GM18868 (cell line): ENCODE data around the gene AVP.
"Not testable (repeated sequence)": the region's sequence is repeated elsewhere in the genome, so short reads cannot be mapped to it uniquely, and the experiment has no call there.

ENCODE experiments used
- ATAC-seq: cut with Tn5 transposase; IDR thresholded peaks from one replicate; pipeline ENCODE4 v1.9.1; 2021; ENCODE audit warnings: mild to moderate bottlenecking, moderate library complexity; ENCODE audit not compliant: unreplicated experiment

The AVP gene

DNA sequence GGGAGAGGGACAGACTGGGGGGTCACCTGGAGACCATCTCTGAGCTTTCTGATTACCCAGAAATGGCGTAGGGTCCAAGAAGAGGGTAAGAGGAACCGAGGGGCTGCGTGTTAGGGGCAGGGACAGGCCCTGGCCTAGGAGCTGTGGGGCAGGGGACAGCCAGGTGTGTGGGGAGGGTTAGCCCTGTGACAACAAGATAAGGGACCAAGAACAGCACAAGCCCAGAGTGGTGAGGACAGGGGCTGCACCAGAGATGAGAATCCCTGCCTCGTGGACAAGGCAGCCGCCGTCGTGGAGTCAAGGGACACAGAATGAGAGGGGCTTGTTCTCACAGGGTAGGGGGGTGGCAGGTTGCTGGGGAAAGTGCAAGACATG is 449 bp upstream of the AVP start:
- ATAC-seq = no peak

DNA sequence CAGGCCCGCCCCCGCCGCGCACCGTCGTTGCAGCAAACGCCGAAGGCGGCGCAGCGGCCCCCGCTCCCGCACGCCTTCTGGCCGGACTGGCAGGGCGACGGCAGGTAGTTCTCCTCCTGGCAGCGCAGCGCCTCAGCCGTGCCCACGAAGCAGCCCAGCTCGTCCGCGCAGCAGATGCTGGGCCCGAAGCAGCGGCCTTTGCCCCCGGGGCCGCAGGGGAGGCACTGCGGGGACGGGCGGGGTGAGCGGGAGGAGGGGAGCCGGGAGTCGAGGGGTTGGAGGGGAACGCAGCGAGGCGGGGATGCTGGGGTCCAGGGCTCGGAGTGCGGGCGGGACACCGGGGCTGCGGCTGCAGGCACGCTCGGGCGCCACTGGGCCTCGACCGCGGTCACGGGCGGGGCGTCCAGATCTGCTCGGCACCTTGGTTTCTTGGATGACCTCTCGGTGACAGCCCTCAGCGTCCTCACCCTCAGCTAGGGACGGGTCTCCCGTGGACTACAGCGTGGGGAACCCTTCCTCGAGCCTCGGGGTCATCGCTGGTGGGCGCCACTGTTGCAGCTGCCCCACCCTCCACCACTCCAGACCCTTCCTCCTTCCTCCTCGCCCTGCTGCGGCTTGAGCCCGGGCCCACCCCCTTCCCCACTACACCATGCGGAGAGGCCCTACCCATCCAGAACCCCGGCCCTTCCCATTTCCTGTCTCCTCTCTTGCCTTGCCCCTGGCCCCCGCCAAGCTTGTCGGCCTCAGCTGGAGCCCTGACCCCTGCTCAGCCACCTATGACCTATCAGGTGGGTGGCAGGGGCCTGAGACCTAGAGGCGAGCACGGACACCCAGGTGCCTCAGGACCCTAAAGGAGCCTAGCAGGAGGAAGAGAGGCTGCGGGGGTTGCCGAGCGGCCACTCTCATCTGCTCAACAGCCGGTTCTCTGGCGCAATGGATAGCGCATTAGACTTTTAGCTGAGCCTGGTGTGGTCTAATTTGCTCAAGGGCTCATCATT is 1.3 kb downstream of the AVP start:
- ATAC-seq = no peak

DNA sequence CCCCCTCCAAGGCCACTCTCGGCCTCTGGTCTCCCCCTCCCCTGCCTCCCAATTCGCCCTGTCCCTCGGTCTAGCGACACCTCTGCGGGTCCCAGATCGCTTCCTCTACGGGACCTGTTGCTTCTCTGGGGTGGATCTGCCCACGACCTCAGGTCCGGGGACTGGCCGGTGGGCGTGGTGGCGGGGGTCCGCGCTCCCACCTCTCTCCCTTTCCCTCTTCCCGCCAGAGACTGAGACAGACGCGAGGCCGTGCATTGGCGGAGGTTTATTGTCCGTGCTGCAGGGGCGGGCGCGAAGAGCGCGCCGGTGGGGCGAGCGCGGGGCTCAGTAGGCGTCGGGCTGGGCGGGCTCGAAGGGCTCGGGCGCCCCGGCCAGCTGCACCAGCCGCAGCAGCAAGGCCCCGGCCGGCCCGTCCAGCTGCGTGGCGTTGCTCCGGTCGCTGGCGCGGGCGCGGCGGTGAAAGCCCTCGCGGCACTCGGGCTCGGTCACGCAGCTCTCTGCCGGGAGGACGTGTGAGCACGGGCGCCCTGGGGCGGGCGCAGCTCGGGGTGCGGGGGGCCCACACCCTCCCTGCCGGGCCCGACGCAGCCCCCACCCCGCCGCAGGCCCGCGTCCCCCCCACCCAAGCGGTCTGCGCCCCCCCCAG is 2.1 kb downstream of the AVP start:
- no peak for ATAC-seq

DNA sequence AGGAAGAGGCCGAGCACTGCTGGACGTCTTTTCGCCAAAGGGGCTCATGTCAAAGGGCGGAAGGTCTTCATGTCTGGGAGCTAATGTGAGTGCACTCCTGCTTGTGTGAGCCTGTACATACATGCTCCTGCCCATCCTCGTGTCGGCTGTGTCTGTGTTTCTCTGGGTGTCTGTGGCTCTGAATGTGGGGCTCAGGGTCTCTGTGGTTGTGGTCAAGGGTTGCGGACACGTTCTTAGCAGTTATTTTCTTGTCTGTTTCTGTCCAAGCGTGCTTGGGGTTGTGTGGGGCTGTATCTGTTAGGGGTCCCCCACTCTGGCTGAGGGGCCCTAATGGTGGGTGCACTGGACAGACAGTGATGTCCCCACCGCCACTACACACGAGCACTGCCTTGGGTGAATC is 2.9 kb downstream of the AVP start:
- ATAC-seq = no peak

DNA sequence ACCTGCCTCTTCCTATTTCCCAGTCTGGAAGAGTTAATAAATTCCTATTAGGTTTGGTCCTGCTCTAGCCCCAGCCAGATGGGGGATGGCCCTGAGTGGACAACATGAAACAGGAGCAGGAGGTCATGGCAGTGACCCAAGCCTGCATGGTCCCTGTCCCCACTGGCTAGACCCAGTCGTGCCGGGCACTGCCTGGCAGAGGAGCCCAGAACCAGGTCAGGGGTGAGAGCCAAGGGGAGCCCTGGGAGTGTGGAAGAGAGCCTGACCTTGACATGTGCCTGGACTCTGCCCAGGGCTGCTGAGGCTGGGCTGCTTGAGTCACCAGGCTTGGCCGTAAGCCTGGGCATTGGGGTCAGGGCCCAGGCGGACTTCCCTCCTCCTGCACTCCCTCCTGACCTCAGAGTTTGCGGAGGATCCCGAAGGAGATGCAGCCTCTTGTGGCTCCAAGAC is 3.6 kb downstream of the AVP start:
- ATAC-seq = no peak

DNA sequence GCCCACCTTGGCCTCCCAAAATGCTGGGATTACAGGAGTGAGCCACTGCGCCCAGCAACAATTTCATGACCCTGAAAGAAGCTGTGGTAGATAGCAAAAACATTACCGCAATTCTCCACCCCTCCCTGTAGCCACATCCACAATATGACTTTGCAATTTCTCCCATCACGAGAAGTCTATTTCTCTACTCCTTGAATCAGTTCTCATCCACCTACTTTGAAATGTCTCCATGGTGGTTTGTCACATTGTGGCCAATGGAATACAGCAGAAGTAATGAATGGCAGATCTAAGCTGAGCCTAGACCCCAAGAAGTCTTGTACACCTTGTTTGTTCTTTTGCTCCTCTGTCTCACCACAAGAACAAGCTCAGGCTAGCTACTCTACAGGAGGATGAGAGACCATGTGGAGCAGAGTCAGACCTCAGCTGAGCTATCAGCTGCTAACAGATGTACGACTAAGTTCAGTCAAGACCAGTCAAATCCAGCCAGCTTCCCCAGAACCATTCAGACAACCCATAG is 6.8 kb downstream of the AVP start:
- no peak for ATAC-seq

DNA sequence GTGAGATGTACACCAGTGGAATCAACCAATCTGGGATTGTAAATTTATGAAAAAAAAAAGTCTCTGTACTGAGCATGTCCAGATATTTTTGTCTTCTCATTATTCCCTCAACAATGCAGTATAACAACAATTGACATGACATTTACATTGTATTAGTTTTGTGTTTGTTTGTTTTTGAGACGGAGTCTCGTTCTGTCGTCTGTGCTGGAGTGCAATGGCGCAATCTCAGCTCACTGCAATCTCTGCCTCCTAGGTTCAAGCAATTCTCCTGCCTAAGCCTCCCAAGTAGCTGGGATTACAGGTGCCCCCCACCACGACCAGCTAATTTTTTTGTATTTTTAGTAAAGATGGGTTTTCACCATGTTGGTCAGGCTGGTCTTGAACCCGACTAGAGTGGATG is 9.2 kb downstream of the AVP start:
- not testable (repeated sequence) for ATAC-seq

DNA sequence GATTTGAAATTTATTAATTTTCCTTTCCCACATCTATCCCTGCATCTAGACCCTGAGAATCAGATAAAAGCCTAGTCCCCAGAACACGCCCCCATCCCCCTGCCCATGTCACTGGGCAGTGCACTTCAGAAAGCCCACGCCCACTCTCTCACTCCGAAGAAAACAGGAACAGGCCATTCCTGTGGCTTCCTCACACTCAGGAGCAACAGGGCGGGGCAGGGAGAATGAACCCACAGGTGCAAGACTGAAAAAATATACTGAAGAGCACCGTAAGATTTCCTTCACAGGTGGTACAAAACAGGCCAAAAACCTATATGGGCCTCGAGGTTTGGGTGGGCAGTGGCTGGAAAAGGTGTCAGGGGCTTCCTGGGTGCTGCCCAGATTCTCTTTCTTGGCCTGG is 9.7 kb downstream of the AVP start:
- ATAC-seq = no peak

DNA sequence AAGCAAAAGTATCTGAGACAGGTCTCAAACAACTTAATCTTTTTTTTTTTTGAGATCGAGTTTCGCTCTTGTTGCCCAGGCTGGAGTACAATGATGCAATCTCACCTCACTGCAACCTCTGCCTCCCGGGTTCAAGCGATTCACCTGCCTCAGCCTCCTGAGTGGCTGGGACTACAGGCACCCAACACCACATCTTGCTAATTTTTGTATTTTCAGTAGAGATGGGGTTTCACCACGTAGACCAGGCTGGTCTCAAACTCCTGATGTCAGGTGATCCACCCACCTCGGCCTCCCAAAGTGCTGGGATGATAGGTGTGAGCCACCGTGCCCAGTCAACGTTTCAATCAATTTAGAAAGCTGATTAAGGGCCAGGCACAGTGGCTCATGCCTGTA is 11.3 kb downstream of the AVP start:
- not testable (repeated sequence) for ATAC-seq

DNA sequence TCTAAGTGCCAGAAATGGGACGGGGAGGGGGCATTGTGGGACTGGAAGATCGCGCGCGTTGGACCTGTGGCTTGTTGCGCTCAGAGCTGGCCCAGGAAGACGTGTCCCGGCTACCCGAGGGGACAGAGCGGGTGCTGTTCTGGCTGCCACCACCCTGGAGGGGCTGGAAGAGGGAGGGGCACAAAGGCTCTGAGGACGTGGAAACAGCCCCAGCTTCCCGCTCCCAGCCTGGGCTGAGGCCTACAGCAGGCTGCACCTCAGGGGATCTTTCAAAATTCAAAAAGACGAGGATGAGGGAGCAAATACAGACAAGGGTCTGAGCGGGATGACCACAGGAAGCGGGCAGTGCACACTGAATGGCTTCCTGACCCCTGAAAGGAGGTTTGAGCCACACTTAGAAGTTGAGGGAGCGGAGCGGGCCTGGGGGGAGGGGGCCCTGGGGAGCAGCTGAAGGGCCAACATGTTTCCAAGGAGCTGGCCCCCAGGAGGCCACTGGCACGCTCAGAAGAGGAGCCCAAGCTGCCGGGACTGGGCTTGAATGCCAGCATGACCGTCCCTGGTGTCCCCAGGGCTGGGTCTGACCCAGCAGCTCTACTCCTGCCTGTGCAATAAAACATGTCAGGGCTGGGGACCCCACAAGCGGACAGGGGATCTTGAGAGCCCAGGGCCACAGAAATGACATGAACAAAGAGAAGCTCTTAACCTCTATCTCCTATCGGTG is 11.8 kb downstream of the AVP start:
- ATAC-seq = no peak

DNA sequence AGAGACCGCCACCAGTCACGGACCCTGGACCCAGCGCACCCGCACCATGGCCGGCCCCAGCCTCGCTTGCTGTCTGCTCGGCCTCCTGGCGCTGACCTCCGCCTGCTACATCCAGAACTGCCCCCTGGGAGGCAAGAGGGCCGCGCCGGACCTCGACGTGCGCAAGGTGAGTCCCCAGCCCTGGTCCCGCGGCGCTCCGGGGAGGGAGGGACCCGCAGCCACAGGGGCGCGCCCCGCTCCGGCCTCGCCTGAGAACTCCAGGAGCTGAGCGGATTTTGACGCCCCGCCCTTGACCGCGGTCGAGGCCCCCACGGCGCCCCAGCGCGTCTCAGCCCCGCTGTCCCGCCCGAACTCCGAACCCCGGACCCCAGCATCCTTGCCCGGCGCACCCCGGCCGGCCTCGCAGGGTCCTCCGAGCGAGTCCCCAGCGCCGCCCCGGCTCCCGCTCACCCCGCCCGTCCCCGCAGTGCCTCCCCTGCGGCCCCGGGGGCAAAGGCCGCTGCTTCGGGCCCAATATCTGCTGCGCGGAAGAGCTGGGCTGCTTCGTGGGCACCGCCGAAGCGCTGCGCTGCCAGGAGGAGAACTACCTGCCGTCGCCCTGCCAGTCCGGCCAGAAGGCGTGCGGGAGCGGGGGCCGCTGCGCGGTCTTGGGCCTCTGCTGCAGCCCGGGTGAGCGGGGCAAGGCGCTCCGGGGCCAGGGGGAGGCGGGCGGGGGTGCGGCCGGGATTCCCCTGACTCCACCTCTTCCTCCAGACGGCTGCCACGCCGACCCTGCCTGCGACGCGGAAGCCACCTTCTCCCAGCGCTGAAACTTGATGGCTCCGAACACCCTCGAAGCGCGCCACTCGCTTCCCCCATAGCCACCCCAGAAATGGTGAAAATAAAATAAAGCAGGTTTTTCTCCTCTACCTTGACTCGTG is 12.7 kb downstream of the AVP start, which contains the start of gene OXT:
Gene OXT (plus strand): TSS at position 11 of the 920 bp plus-strand sequence. CDS start 36 bp downstream, at position 47.
- ATAC-seq = no peak

DNA sequence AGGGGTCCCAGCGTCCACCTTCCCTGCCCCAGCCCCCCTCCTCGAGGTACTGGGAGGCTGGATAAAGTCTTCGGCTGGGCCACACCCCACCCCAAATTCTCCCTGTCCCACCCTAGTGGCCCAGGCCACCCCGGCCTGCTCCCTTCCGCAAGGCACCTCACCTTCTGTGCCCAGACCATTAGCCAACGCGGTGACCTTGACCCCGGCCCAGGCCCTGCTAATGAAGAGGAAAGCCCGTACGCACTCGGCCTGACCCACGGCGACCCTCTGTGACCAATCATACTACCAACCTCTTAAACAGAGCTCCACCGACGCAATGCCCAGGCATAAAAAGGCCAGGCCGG is 13.3 kb downstream of the AVP start:
- no peak for ATAC-seq

DNA sequence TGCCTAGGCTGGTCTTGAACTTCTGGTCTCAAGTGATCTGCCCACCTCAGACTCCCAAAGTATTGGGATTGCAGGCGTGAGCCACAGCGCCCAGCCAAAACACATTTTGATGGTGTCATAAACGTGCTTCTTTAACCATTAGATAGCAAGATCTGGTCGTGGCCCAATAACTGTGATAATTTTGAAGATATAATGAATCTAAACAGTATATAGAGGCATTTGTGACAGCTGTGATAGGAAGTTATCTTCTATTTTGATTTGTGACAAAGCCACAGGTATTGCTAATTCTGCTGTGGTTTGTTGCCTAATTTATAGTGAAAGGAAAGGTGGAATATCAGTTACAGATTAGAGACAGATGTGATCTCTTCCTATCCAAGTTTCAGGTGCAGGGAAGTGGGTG is 13.8 kb downstream of the AVP start:
- no peak for ATAC-seq

DNA sequence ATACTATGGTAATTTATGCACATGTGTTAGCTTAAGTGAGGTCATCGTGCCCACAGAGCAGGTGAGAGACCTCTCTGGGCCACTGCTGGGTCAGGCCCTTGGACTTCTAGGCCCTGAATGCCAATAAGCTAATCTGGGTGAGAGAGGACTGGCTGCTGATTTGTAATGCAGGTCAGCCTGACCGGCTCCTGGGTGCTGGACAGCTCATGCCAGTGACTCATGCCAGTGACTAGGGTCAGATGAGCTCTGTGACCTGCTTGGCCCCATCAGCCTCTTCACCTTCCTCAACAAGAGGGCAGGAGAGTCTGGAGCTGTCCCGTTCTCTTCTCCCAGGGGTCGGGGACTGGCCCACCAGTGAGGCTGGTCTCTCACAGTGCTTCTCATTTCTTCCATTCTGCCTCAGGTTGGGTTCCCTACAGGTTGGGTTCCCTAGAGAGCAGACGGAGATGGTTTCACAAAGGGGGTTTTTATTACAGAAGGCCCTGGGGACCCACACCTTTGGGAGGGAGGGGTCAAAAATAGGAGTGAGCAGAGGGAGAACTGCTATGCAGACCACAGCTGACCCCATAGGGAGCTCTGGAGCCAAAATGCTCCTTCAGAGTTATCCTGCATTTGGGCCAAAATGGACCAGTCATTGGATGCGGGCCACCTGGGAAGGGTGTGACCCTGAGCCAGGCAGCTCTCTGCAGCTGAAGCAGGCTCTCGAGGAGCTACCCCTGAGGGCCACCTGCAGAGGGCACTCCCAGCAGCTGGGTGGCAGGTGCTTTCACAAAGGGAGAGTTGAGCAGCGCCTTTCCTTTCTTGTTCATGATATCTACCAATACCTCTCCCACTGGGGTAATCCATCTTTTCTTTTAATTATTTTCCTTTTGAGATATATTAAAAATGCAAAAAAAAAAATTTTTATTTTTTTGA is 15.3 kb downstream of the AVP start:
- ATAC-seq = no peak

DNA sequence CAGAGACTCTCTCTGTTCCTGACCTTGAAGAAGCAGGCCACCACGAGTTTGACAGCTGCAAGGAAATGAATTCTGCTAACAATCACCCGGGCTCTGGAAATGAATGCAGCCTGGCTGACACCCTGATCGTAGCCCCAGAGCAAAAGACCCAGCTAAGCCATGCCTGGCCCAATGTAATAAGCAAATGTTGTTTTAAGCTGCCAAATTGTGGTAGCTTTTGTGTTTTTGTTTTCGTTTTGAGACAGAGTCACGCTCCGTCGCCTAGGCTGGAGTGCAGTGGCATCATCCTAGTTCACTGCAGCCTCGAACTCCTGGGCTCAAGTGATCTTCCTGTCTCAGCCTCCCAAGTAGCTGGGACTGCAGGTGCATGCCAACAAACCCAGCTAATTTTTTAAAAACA is 16.4 kb downstream of the AVP start:
- ATAC-seq = no peak

DNA sequence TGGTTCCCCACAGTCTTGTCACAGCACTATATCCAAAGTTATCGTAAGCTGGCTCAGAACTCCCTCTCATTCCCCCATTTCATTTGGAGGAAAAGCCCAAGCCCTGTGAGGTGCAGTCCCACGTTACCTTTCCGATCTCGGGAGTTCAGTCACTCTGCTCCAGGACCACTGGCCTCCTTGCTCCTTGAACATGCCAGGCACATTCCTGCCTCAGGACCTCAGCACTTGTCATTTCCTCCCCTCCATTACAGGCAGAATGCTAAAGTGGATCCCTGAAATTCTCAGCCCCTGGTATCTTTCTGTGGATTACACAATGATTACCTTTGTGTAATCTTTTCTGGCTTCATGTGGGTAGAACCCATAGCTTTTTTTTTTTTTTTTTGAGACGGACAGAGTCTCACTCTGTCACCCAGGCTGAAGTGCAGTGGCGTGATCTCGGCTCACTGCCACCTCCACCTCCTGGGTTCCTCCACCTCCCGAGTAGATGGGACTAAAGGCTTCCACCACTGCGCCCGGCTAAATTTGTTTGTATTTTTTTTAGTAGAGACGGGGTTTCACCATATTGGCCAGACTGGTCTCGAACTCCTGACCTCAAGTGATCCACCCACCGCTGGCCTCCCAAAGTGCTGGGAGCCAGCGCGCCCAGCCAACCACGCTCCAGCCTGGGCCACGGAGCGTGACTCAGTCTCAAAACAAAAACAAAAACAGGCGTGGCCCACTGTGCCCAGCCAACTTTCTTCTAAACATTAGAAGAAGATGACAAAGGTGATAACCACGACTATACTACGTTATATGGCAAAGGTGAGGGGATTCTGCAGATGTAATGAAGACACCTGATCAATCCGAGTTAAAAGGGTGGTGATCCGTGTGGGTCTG is 17.1 kb downstream of the AVP start:
- no peak for ATAC-seq

DNA sequence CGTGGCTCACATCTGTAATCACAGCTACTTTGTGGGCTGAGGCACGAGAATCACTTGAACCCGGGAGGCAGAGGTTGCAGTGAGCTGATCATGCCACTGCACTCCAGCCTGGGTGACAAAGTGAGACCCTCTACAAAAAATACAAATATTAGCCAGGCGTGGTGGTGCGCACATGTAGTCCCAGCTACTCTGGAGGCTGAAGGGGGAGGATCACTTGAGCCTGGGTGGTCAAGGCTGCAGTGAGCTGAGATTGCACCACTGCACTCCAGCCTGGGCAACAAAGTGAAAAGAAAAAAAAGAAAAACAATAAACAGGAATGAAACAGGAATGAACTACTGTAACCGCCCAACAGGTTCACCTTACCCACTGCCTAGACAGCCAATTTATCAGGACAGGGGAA is 20.4 kb downstream of the AVP start:
- ATAC-seq = not testable (repeated sequence)

DNA sequence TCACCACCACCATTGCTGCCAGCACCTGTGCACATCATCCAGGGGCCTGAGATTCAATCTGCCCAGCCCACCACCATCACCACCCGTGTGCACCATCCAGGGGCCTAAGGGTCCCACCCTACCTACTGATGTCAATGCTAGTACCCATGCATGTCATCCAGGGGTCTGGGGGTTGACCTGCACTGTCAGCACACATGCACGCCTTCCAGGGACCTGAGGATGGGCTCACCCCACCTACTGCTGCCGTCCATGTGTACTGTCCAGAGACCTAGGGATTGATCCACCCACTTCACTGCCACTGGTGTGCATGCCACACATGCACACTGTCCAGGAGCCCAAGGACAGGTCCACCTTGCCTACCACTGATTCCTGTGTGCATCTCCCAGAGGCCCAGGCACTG is 25.0 kb downstream of the AVP start:
- no peak for ATAC-seq
